HEK293T (cell line): ENCODE data around the gene AIRE.

ENCODE experiments used
- CTCF ChIA-PET: fragments of 350-600 bp; formaldehyde crosslinking; extraction: SDS; loops from one replicate; lab custom pipeline; 2021; ENCODE audit warnings: antibody characterized with exemption, inconsistent platforms; lab: Yijun Ruan, JAX
- POLR2A ChIA-PET: fragments of 350-600 bp; formaldehyde crosslinking; extraction: SDS; loops from one replicate; lab custom pipeline; 2020; ENCODE audit warnings: antibody characterized with exemption, inconsistent platforms; lab: Yijun Ruan, JAX
- DNase-seq: peaks from one replicate; pipeline ENCODE4 v3.0.0; 2012; ENCODE audit warnings: mixed read lengths; ENCODE audit errors: extremely low spot score
- ARNT ChIP-seq: fragments of 450-650 bp; IDR thresholded peaks from 2 replicates; pipeline ENCODE4 v1.6.1; 2017; ENCODE audit warnings: mild to moderate bottlenecking
- BHLHE40 ChIP-seq: fragments of 450-650 bp; IDR thresholded peaks from 2 replicates; pipeline ENCODE4 v1.6.1; 2016; ENCODE audit warnings: mild to moderate bottlenecking, moderate library complexity, borderline replicate concordance
- CTBP1 ChIP-seq: fragments of 450-650 bp; IDR thresholded peaks from 2 replicates; pipeline ENCODE4 v1.6.1; 2016; ENCODE audit warnings: borderline replicate concordance
- ELF4 ChIP-seq: fragments of 450-650 bp; IDR thresholded peaks from 2 replicates; pipeline ENCODE4 v1.6.1; 2017; ENCODE audit warnings: antibody characterized with exemption
- FOXA1 ChIP-seq: fragments of 450-650 bp; IDR thresholded peaks from 2 replicates; pipeline ENCODE4 v1.6.1; 2016; ENCODE audit warnings: mild to moderate bottlenecking
- FOXK2 ChIP-seq: fragments of 450-650 bp; IDR thresholded peaks from 2 replicates; pipeline ENCODE4 v1.6.1; 2016; ENCODE audit warnings: mild to moderate bottlenecking
- FOXM1 ChIP-seq: fragments of 450-650 bp; IDR thresholded peaks from 2 replicates; pipeline ENCODE4 v1.6.1; 2017; ENCODE audit warnings: mild to moderate bottlenecking, borderline replicate concordance
- HDGF ChIP-seq: fragments of 450-650 bp; IDR thresholded peaks from 2 replicates; pipeline ENCODE4 v1.6.1; 2017; ENCODE audit warnings: antibody characterized with exemption, borderline replicate concordance
- L3MBTL2 ChIP-seq: fragments of 450-650 bp; conservative IDR thresholded peaks from 2 replicates; pipeline ENCODE4 v1.6.1; 2016; ENCODE audit warnings: mild to moderate bottlenecking
- LEF1 ChIP-seq: fragments of 450-650 bp; IDR thresholded peaks from 2 replicates; pipeline ENCODE4 v1.6.1; 2017; ENCODE audit warnings: mild to moderate bottlenecking, borderline replicate concordance
- NFRKB ChIP-seq: fragments of 450-650 bp; IDR thresholded peaks from 2 replicates; pipeline ENCODE4 v1.6.1; 2016; ENCODE audit warnings: mild to moderate bottlenecking, moderate library complexity
- PKNOX1 ChIP-seq: fragments of 450-650 bp; IDR thresholded peaks from 2 replicates; pipeline ENCODE4 v1.6.1; 2016
- SP1 ChIP-seq: fragments of 450-650 bp; IDR thresholded peaks from 2 replicates; pipeline ENCODE4 v1.6.1; 2017
- SUZ12 ChIP-seq: fragments of 450-650 bp; IDR thresholded peaks from 2 replicates; pipeline ENCODE4 v1.6.1; 2016; ENCODE audit warnings: mild to moderate bottlenecking
- TARDBP ChIP-seq: fragments of 450-650 bp; IDR thresholded peaks from 2 replicates; pipeline ENCODE4 v1.6.1; 2016
- ZNF384 ChIP-seq: fragments of 450-650 bp; IDR thresholded peaks from 2 replicates; pipeline ENCODE4 v1.6.1; 2016

Gene AIRE

GRCh38 chr21:44330698-44331097 is 45.0 kb downstream of the AIRE start:
- DNase-seq: no peak
- ChIA-PET POLR2A (no interaction called here), CTCF (no interaction called here)
- TF ChIP-seq ARNT: no peak
- no peak for TF ChIP-seq SUZ12
- TF ChIP-seq LEF1: no peak
- TF ChIP-seq PKNOX1: no peak
- TF ChIP-seq TARDBP: no peak
- no peak for TF ChIP-seq L3MBTL2
- TF ChIP-seq HDGF: no peak
- TF ChIP-seq NFRKB: no peak
- no peak for TF ChIP-seq FOXA1
- TF ChIP-seq ELF4: no peak
- TF ChIP-seq FOXK2: no peak
- no peak for TF ChIP-seq ZNF384
- TF ChIP-seq FOXM1: no peak
- no peak for TF ChIP-seq BHLHE40
- no peak for TF ChIP-seq CTBP1
- TF ChIP-seq SP1: no peak

GRCh38 chr21:44331209-44331608 is 45.5 kb downstream of the AIRE start:
- TF ChIP-seq NFRKB (no peak), HDGF (no peak), FOXK2 (no peak), ZNF384 (no peak), ARNT (no peak), CTBP1 (no peak)
- ChIA-PET POLR2A (no interaction called here), CTCF (no interaction called here)
- no peak for DNase-seq

GRCh38 chr21:44331650-44332307 is 46.1 kb downstream of the AIRE start:
- POLR2A ChIA-PET: no interaction called here
- TF ChIP-seq FOXM1 (no peak), TARDBP (no peak)
- no peak for DNase-seq
- CTCF ChIA-PET: no interaction called here

- ChIA-PET POLR2A (no interaction called here), CTCF (no interaction called here)
- TF ChIP-seq L3MBTL2 (no peak), TARDBP (no peak), SUZ12 (no peak), ELF4 (no peak), CTBP1 (no peak), FOXK2 (no peak), ARNT (no peak), FOXA1 (no peak), LEF1 (no peak), HDGF (no peak), SP1 (no peak), NFRKB (no peak), FOXM1 (no peak), BHLHE40 (no peak), ZNF384 (no peak), PKNOX1 (no peak)
- no peak for DNase-seq
Observed at GRCh38 chr21:44332383-44332782, 46.7 kb downstream of the AIRE start.

- TF ChIP-seq CTBP1 (no peak), FOXM1 (no peak)
- ChIA-PET POLR2A (no interaction called here), CTCF (no interaction called here)
Observed at GRCh38 chr21:44332965-44333364, 47.3 kb downstream of the AIRE start.

GRCh38 chr21:44333509-44334328 is 48.0 kb downstream of the AIRE start:
- ChIA-PET CTCF (no interaction called here), POLR2A (no interaction called here)
- no peak for TF ChIP-seq CTBP1
- TF ChIP-seq ELF4: no peak
- no peak for TF ChIP-seq HDGF
- TF ChIP-seq BHLHE40: no peak
- no peak for TF ChIP-seq SP1
- TF ChIP-seq FOXM1: no peak
- no peak for TF ChIP-seq PKNOX1
- TF ChIP-seq ARNT: no peak
- no peak for TF ChIP-seq ZNF384
- TF ChIP-seq NFRKB: no peak
- DNase-seq: no peak

More at GRCh38 chr21:44332965-44333364, 47.3 kb downstream of the AIRE start:
- no peak for DNase-seq
